Endothelial cell of umbilical vein (primary cell): ENCODE results near the gene DDX59.

Experiments
- MAX ChIP-seq: IDR thresholded peaks from 2 replicates; pipeline ENCODE4 v1.6.1; 2011; ENCODE audit not compliant: insufficient read depth, insufficient read length
- POLR2AphosphoS5 ChIP-seq: IDR thresholded peaks from 2 replicates; pipeline ENCODE4 v1.6.1; 2012; ENCODE audit warnings: low read depth, mild to moderate bottlenecking, control low read depth, low read length, moderate library complexity; ENCODE audit not compliant: insufficient read depth

DNA sequence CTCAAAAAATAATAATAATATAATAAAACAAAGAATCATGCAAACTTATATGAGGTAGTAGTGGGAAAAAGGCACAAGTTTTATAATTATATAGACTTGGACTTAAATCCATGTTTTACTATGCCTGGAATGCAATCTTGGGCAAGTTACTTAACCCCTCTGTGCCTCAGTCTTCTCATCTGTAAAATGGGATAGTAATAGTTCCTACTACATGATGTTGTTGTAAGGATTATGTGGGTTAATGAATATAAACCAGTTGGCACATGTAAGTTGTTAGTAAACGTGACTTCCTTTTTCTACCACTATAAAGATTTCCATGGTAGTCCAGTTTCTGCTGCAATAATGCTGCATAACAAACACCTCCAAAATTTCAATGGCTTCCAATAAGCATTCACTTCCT is 38.3 kb downstream of the DDX59 start:
- no peak for TF ChIP-seq POLR2AphosphoS5
- no peak for TF ChIP-seq MAX
